HepG2 (cell line): ENCODE measurements around the gene CCT7. TPM values are rescaled to one million over a fixed set of nuclear protein-coding genes. Genes with fewer than 3 reads are reported as not detected.

Source experiments
- AKAP8 ChIP-seq: sonication (generic); formaldehyde crosslinking; IDR thresholded peaks from 2 replicates; pipeline ENCODE4 v1.5.1; 2020; ENCODE audit warnings: mild to moderate bottlenecking, missing genetic modification reagents
- ARNT2 ChIP-seq: sonication (generic); formaldehyde crosslinking; IDR thresholded peaks from 2 replicates; pipeline ENCODE4 v1.8.0; 2022; ENCODE audit warnings: mild to moderate bottlenecking, low read depth, missing genetic modification reagents, moderate library complexity
- CREB1 ChIP-seq, 2 experiments: fragments of 450-650 bp in 1 of 2; IDR thresholded peaks; 2 replicates each; pipeline ENCODE4 v1.6.1; 2016 to 2017; ENCODE audit warnings: control low read depth in 1 of 2, mild to moderate bottlenecking in 1 of 2, missing compliant biosample characterization in 1 of 2, missing genetic modification characterization in 1 of 2
- DPF2 ChIP-seq: sonication (generic); formaldehyde crosslinking; IDR thresholded peaks from 2 replicates; pipeline ENCODE4 v1.4.0; 2020; ENCODE audit warnings: mild to moderate bottlenecking, low read depth, missing genetic modification reagents, borderline replicate concordance
- EZH2 ChIP-seq: conservative IDR thresholded peaks from 2 replicates; pipeline ENCODE4 v1.6.1; 2012; ENCODE audit warnings: mild to moderate bottlenecking, low read depth, low read length, moderate library complexity
- HMGA1 ChIP-seq: sonication (generic); formaldehyde crosslinking; conservative IDR thresholded peaks from 2 replicates; pipeline ENCODE4 v1.4.0; 2020; ENCODE audit warnings: missing genetic modification reagents
- SAP130 ChIP-seq: IDR thresholded peaks from 2 replicates; pipeline ENCODE4 v1.6.1; 2016; ENCODE audit warnings: low read depth
- ZNF3 ChIP-seq: IDR thresholded peaks from 2 replicates; pipeline ENCODE4 v1.7.0; 2017; ENCODE audit warnings: inconsistent platforms
- ZNF501 ChIP-seq: sonication (generic); formaldehyde crosslinking; IDR thresholded peaks from 2 replicates; pipeline ENCODE4 v1.5.1; 2020; ENCODE audit warnings: mild to moderate bottlenecking, moderate library complexity, missing genetic modification reagents
- ZNF687 ChIP-seq: sonication (generic); formaldehyde crosslinking; IDR thresholded peaks from 2 replicates; pipeline ENCODE4 v1.5.1; 2020; ENCODE audit warnings: mild to moderate bottlenecking, missing genetic modification reagents, moderate library complexity
- polyA plus RNA-seq, 8 experiments: library from polyadenylated mRNA; depleted of rRNA in 3 of 8; stranded (reverse) in 7 of 8; unstranded in 1 of 8; fragments of >200 nt; fragmentation: Illumina TruSeq in 4 of 8; extraction: Trizol in 4 of 8; gene quantifications; 2 replicates each; pipeline versions ENCODE4 v1.2.1 to v1.2.3, GENCODE V29; 2011 to 2016; ENCODE audit warnings: low read depth in 4 of 8, missing spikeins in 1 of 8, mixed read lengths in 1 of 8; ENCODE audit not compliant: insufficient read depth in 1 of 8
- total RNA-seq, 5 experiments: library from RNA; depleted of rRNA; stranded (reverse); fragments of >200 nt; fragmentation: Illumina TruSeq; extraction: Trizol; gene quantifications; 2 replicates each; pipeline ENCODE4 v1.2.3, GENCODE V29; 2016; ENCODE audit warnings: low read depth in 1 of 5
- TF ChIP-seq, protein P1 (sequence below): sonication (generic); formaldehyde crosslinking; IDR thresholded peaks from 2 replicates; pipeline ENCODE4 v1.4.0; 2020; ENCODE audit warnings: low read depth, missing genetic modification reagents
- TF ChIP-seq, protein P2 (sequence below): sonication (generic); formaldehyde crosslinking; IDR thresholded peaks from 2 replicates; pipeline ENCODE4 v1.4.0; 2020; ENCODE audit warnings: missing genetic modification reagents, low read depth, mild to moderate bottlenecking, borderline replicate concordance
- TF ChIP-seq, protein P3 (sequence below): sonication (generic); formaldehyde crosslinking; IDR thresholded peaks from 2 replicates; pipeline ENCODE4 v1.4.0; 2020; ENCODE audit warnings: missing genetic modification reagents, borderline replicate concordance

Gene CCT7
- total and polyA plus RNA-seq, 2 of the 13 experiments (the other 11 are each of a cell fraction or from before 2014, with no cell fraction given): 347 to 517 TPM

DNA sequence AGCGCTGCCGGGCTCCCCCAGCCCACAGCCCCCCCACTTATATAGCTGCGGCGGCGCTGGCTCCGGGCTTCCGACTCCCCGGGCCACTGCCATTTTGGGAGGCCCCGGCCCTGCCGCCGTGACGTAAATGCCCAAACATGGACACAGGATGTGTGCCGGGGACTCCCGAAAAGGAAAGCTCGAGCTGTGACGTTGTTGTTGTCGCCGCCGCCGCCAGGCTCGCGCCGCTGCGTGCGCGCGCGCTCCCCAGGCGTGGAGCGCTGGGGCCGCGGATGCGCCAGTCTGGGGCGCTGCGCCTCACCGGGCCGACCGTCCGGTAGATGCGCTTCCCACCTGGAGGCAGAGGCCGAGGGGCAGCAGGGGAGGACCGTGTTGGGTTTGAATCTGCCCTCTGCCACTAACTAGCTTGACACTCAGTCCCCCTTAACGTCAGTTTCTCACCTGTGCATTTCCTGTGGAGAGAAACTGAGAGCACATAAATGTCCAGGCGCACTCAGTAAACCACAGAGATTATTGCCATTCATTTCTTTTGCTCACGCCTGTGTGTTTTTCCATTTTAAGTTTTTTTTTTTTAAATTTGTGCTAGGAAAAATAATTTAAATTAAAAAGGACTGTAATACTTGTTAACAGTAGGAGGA is 59.5 kb downstream of the CCT7 start, which contains the start of gene EGR4 (continued):
- TF ChIP-seq HMGA1 (CRISPR knock-in tag) (no peak), SAP130 (CRISPR knock-in tag) (peak; percentile 61), ZNF687 (CRISPR knock-in tag) (peak; percentile 48), EZH2 (no peak), ARNT2 (0 out of 2 replicates have a peak, but pooled peaks have one; percentile 28), CREB1 (IDR thresholded peaks at IDR 0.05) (peak; percentile 90), CREB1 (CRISPR knock-in tag; IDR thresholded peaks at IDR 0.05) (peak; percentile 46; the same call in 1 of the 2 replicates), AKAP8 (no peak), ZNF501 (no peak), ZNF3 (CRISPR knock-in tag) (no peak), DPF2 (CRISPR knock-in tag) (no peak)
- TF ChIP-seq, protein P1, sequence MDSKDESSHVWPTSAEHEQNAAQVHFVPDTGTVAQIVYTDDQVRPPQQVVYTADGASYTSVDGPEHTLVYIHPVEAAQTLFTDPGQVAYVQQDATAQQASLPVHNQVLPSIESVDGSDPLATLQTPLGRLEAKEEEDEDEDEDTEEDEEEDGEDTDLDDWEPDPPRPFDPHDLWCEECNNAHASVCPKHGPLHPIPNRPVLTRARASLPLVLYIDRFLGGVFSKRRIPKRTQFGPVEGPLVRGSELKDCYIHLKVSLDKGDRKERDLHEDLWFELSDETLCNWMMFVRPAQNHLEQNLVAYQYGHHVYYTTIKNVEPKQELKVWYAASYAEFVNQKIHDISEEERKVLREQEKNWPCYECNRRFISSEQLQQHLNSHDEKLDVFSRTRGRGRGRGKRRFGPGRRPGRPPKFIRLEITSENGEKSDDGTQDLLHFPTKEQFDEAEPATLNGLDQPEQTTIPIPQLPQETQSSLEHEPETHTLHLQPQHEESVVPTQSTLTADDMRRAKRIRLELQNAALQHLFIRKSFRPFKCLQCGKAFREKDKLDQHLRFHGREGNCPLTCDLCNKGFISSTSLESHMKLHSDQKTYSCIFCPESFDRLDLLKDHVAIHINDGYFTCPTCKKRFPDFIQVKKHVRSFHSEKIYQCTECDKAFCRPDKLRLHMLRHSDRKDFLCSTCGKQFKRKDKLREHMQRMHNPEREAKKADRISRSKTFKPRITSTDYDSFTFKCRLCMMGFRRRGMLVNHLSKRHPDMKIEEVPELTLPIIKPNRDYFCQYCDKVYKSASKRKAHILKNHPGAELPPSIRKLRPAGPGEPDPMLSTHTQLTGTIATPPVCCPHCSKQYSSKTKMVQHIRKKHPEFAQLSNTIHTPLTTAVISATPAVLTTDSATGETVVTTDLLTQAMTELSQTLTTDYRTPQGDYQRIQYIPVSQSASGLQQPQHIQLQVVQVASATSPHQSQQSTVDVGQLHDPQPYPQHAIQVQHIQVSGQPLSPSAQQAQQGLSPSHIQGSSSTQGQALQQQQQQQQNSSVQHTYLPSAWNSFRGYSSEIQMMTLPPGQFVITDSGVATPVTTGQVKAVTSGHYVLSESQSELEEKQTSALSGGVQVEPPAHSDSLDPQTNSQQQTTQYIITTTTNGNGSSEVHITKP: no peak
- TF ChIP-seq, protein P2, sequence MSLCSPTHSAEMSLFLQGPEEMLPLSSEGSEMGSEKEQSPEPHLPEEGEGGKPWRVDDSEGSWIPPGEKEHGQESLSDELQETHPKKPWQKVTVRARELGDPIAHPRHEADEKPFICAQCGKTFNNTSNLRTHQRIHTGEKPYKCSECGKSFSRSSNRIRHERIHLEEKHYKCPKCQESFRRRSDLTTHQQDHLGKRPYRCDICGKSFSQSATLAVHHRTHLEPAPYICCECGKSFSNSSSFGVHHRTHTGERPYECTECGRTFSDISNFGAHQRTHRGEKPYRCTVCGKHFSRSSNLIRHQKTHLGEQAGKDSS (CRISPR knock-in tag): no peak
- TF ChIP-seq, protein P3, sequence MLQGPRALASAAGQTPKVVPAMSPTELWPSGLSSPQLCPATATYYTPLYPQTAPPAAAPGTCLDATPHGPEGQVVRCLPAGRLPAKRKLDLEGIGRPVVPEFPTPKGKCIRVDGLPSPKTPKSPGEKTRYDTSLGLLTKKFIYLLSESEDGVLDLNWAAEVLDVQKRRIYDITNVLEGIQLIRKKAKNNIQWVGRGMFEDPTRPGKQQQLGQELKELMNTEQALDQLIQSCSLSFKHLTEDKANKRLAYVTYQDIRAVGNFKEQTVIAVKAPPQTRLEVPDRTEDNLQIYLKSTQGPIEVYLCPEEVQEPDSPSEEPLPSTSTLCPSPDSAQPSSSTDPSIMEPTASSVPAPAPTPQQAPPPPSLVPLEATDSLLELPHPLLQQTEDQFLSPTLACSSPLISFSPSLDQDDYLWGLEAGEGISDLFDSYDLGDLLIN: no peak
